Measurements from ENCODE around the gene ADGRA1. TPM values are rescaled to one million over a fixed set of nuclear protein-coding genes. Genes with fewer than 3 reads are reported as not detected.

The ADGRA1 gene
- total and polyA plus RNA-seq, 2 experiments from 2014 or later: 0.23 to 0.52 TPM

DNA sequence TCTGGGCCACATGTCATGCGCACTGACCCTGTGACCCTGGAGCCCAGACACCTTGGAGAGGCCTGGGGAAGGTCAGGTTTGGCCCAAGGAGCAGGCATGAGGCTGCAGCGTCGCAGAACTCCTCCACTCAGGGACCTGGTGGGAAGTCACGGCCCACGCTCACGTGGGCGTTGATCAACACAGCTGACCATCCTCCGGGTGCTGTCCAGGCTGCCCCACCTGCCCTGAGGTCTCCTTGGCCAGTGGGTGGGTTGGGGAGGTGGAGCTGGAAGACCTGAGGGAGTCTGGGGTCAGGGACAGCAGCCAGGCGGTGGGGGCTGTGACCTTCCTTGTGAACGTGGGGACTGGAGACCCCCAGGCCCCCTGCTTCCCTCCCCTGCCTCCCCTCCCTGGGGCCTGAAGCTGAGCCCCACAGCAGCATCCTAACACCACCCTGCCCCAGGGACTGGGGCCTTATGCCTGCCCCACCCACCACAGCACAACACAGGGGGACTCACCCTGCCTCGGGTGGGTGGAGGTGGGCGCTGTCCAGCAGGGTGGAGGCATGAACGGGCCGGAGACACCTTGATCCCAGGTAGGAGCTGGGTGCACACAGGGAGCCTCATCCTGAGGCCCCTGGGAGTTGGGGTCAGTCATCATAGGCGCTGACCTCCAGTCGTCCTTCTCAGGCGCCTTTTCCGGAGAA is 44.0 kb upstream of the ADGRA1 start (continued):
- TF ChIP-seq, protein P1, sequence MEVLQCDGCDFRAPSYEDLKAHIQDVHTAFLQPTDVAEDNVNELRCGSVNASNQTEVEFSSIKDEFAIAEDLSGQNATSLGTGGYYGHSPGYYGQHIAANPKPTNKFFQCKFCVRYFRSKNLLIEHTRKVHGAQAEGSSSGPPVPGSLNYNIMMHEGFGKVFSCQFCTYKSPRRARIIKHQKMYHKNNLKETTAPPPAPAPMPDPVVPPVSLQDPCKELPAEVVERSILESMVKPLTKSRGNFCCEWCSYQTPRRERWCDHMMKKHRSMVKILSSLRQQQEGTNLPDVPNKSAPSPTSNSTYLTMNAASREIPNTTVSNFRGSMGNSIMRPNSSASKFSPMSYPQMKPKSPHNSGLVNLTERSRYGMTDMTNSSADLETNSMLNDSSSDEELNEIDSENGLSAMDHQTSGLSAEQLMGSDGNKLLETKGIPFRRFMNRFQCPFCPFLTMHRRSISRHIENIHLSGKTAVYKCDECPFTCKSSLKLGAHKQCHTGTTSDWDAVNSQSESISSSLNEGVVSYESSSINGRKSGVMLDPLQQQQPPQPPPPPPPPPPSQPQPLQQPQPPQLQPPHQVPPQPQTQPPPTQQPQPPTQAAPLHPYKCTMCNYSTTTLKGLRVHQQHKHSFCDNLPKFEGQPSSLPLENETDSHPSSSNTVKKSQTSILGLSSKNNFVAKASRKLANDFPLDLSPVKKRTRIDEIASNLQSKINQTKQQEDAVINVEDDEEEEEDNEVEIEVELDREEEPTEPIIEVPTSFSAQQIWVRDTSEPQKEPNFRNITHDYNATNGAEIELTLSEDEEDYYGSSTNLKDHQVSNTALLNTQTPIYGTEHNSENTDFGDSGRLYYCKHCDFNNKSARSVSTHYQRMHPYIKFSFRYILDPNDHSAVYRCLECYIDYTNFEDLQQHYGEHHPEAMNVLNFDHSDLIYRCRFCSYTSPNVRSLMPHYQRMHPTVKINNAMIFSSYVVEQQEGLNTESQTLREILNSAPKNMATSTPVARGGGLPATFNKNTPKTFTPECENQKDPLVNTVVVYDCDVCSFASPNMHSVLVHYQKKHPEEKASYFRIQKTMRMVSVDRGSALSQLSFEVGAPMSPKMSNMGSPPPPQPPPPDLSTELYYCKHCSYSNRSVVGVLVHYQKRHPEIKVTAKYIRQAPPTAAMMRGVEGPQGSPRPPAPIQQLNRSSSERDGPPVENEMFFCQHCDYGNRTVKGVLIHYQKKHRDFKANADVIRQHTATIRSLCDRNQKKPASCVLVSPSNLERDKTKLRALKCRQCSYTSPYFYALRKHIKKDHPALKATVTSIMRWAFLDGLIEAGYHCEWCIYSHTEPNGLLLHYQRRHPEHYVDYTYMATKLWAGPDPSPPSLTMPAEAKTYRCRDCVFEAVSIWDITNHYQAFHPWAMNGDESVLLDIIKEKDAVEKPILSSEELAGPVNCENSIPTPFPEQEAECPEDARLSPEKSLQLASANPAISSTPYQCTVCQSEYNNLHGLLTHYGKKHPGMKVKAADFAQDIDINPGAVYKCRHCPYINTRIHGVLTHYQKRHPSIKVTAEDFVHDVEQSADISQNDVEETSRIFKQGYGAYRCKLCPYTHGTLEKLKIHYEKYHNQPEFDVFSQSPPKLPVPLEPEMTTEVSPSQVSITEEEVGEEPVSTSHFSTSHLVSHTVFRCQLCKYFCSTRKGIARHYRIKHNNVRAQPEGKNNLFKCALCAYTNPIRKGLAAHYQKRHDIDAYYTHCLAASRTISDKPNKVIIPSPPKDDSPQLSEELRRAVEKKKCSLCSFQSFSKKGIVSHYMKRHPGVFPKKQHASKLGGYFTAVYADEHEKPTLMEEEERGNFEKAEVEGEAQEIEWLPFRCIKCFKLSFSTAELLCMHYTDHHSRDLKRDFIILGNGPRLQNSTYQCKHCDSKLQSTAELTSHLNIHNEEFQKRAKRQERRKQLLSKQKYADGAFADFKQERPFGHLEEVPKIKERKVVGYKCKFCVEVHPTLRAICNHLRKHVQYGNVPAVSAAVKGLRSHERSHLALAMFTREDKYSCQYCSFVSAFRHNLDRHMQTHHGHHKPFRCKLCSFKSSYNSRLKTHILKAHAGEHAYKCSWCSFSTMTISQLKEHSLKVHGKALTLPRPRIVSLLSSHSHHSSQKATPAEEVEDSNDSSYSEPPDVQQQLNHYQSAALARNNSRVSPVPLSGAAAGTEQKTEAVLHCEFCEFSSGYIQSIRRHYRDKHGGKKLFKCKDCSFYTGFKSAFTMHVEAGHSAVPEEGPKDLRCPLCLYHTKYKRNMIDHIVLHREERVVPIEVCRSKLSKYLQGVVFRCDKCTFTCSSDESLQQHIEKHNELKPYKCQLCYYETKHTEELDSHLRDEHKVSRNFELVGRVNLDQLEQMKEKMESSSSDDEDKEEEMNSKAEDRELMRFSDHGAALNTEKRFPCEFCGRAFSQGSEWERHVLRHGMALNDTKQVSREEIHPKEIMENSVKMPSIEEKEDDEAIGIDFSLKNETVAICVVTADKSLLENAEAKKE (CRISPR knock-in tag; IDR thresholded peaks at IDR 0.05): no peak

GRCh38 chr10:133044401-133044811 is 43.3 kb upstream of the ADGRA1 start:
- Histone ChIP-seq H3K27ac (ENCODE audit: low read depth) (no peak overlapping the region), H3K4me3 (no peak overlapping the region), H3F3A (replicated peaks; ENCODE audit: low read depth) (no peaks in the 10 kb centered on the region), H2AFZ (no peak overlapping the region), H3K4me2 (no peak overlapping the region), H3K4me1 (ENCODE audit: insufficient read depth) (no peaks in the 10 kb centered on the region), H4K20me1 (replicated peaks; ENCODE audit: insufficient read depth) (no peaks in the 10 kb centered on the region), H3K9me2 (ENCODE audit: insufficient read depth) (no peaks in the 10 kb centered on the region), H3K27me3 (ENCODE audit: insufficient read depth) (no peaks in the 10 kb centered on the region), H3K36me3 (ENCODE audit: insufficient read depth) (no peaks in the 10 kb centered on the region; the same call in 1 of the 2 replicates), H3K79me2 (replicated peaks; ENCODE audit: insufficient read depth) (no peaks in the 10 kb centered on the region)
- DNase-seq (ENCODE audit: low spot score): no peak
- H3K27me3 Mint-ChIP-seq (ENCODE audit: insufficient read depth, low read depth, poor library complexity): peaks cover 10% of the 10 kb centered on the region
- H3K9me3 Mint-ChIP-seq: no peaks in the 10 kb centered on the region
- H3K36me3 Mint-ChIP-seq (ENCODE audit: low read depth): no peaks in the 10 kb centered on the region
- ATAC-seq: no peak
- H3K4me1 Mint-ChIP-seq: no peaks in the 10 kb centered on the region
- H3K4me3 Mint-ChIP-seq: no peak overlapping the region
- H3K27ac Mint-ChIP-seq: no peak overlapping the region
- TF ChIP-seq ZNF331 (CRISPR knock-in tag; IDR thresholded peaks at IDR 0.05; ENCODE audit: low read depth) (no peak), STAT1 (IDR thresholded peaks at IDR 0.05; ENCODE audit: unreplicated experiment) (no peak), EZH2phosphoT487 (IDR thresholded peaks at IDR 0.05; ENCODE audit: unreplicated experiment) (no peak), CREB1 (CRISPR knock-in tag; IDR thresholded peaks at IDR 0.05; ENCODE audit: low read depth) (no peak), ZNF114 (CRISPR knock-in tag; IDR thresholded peaks at IDR 0.05) (no peak), EZH2 (IDR thresholded peaks at IDR 0.05; ENCODE audit: low read depth, unreplicated experiment) (no peak)
- TF ChIP-seq, protein P1 (CRISPR knock-in tag; IDR thresholded peaks at IDR 0.05): no peak
- TF ChIP-seq, protein P2, sequence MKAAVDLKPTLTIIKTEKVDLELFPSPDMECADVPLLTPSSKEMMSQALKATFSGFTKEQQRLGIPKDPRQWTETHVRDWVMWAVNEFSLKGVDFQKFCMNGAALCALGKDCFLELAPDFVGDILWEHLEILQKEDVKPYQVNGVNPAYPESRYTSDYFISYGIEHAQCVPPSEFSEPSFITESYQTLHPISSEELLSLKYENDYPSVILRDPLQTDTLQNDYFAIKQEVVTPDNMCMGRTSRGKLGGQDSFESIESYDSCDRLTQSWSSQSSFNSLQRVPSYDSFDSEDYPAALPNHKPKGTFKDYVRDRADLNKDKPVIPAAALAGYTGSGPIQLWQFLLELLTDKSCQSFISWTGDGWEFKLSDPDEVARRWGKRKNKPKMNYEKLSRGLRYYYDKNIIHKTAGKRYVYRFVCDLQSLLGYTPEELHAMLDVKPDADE (IDR thresholded peaks at IDR 0.05): no peak
